PC-9 (cell line): Measurements from ENCODE around the gene CHTF18. TPM values are rescaled to one million over a fixed set of nuclear protein-coding genes. Genes with fewer than 3 reads are reported as not detected.
A peak's percentile ranks its signal among the peaks of the same experiment; 100 is the strongest.

ENCODE experiments used
- BruUV-seq: library from RNA; stranded (reverse); fragments of 400-500 nt; replicated peaks from 2 replicates; lab custom pipeline; 2021; lab: Mats Ljungman, UMichigan
- CTCF ChIA-PET: fragments of 300-600 bp; sonication (Branson Sonifier 250); formaldehyde crosslinking; loops from one replicate; lab custom pipeline; 2022; ENCODE audit warnings: antibody characterized with exemption; lab: Charles Lee
- POLR2A ChIA-PET: fragments of 300-600 bp; sonication (Branson Sonifier 250); formaldehyde crosslinking; loops from one replicate; lab custom pipeline; 2022; ENCODE audit warnings: antibody characterized with exemption; ENCODE audit not compliant: unreplicated experiment; lab: Charles Lee
- DNase-seq, 2 experiments: peaks; one replicate each; pipeline versions ENCODE4 v3.0.0 to v3.0.0-alpha.2; 2015 to 2022; ENCODE audit warnings: mixed read lengths in 1 of 2
- H2AFZ ChIP-seq: fragments of 200-600 bp; sonication (generic); 2 replicates; pipeline ENCODE4 v1.8.1; 2017; ENCODE audit warnings: antibody characterized with exemption
- H3F3A ChIP-seq: fragments of 200-600 bp; sonication (generic); 2 replicates; pipeline ENCODE4 v1.8.1; 2017; ENCODE audit warnings: antibody characterized with exemption, mild to moderate bottlenecking, low read depth; ENCODE audit not compliant: insufficient read depth
- H3K27ac ChIP-seq: fragments of 200-600 bp; sonication (generic); 2 replicates; pipeline ENCODE4 v1.6.1; 2016; ENCODE audit warnings: mixed run types
- H3K27me3 ChIP-seq: fragments of 200-600 bp; sonication (generic); 2 replicates; pipeline ENCODE4 v1.6.1; 2016; ENCODE audit warnings: low read depth, mixed run types; ENCODE audit not compliant: insufficient read depth
- H3K36me3 ChIP-seq: fragments of 200-600 bp; sonication (generic); 2 replicates; pipeline ENCODE4 v1.6.1; 2016; ENCODE audit warnings: low read depth, mixed run types
- H3K4me1 ChIP-seq: fragments of 200-600 bp; sonication (generic); replicated peaks from 2 replicates; pipeline ENCODE4 v1.6.1; 2016; ENCODE audit warnings: mixed run types; ENCODE audit not compliant: insufficient read depth
- H3K4me2 ChIP-seq: fragments of 200-600 bp; sonication (generic); 2 replicates; pipeline ENCODE4 v1.6.1; 2017; ENCODE audit warnings: mixed run types
- H3K4me3 ChIP-seq: fragments of 200-600 bp; sonication (generic); 2 replicates; pipeline ENCODE4 v1.6.1; 2016; ENCODE audit warnings: mixed run types
- H3K79me2 ChIP-seq: fragments of 200-600 bp; sonication (generic); 2 replicates; pipeline ENCODE4 v1.6.1; 2017; ENCODE audit warnings: low read depth, mixed run types
- H3K9me2 ChIP-seq: fragments of 200-600 bp; sonication (generic); 2 replicates; pipeline ENCODE4 v1.8.1; 2017; ENCODE audit warnings: mild to moderate bottlenecking; ENCODE audit not compliant: insufficient read depth
- H3K9me3 ChIP-seq: fragments of 200-600 bp; sonication (generic); 2 replicates; pipeline ENCODE4 v1.8.1; 2016; ENCODE audit warnings: low read depth; ENCODE audit not compliant: insufficient read depth
- H4K20me1 ChIP-seq: fragments of 200-600 bp; sonication (generic); 2 replicates; pipeline ENCODE4 v1.8.1; 2017; ENCODE audit not compliant: insufficient read depth
- CTCF ChIP-seq: fragments of 200-600 bp; sonication (generic); conservative IDR thresholded peaks from 2 replicates; pipeline ENCODE4 v1.6.1; 2017; ENCODE audit warnings: mixed run types, antibody characterized with exemption, mild to moderate bottlenecking, moderate library complexity
- EZH2 ChIP-seq: fragments of 200-600 bp; sonication (generic); IDR thresholded peaks from 2 replicates; pipeline ENCODE4 v1.8.0; 2017; ENCODE audit warnings: antibody characterized with exemption, low read depth
- intact Hi-C: fragments of 100-400 bp; cut with micrococcal nuclease; formaldehyde crosslinking; loops from one replicate; pipeline ENCODE4 v1.10.0; 2022; ENCODE audit not compliant: unreplicated experiment
- total RNA-seq: library from RNA; stranded (reverse); gene quantifications from 2 replicates; pipeline ENCODE4 v1.2.3, GENCODE V29; 2021

Gene CHTF18
- total RNA-seq, 1 experiment from 2014 or later, result 67.7 TPM

GRCh38 chr16:747978-748746, 40.3 kb upstream of the CHTF18 start:
- TF ChIP-seq CTCF, result no peak
- no peak for TF ChIP-seq EZH2
- H3K4me3 ChIP-seq, result no peak overlapping the region
- CTCF ChIA-PET, result no interaction called here

GRCh38 chr16:749010-749409, 39.4 kb upstream of the CHTF18 start:
- no peaks in the 10 kb centered on the region for H3K36me3 ChIP-seq
- no peaks in the 10 kb centered on the region for H3K27me3 ChIP-seq
- TF ChIP-seq EZH2, result no peak
- TF ChIP-seq CTCF, result no peak
- no peaks in the 10 kb centered on the region for H3K9me3 ChIP-seq
- no peak overlapping the region for H2AFZ ChIP-seq
- H3K4me2 ChIP-seq, result no peak overlapping the region
- H3K4me1 ChIP-seq, result no peaks in the 10 kb centered on the region
- no TSS peak for BruUV-seq
- H3K9me2 ChIP-seq, result no peaks in the 10 kb centered on the region
- CTCF ChIA-PET, result interaction anchor here (0.6 kb wide), 1 partner anchor 710 kb away, joined by 5 read pairs; no protein-coding TSS in a partner anchor
- H3F3A ChIP-seq, result 0 out of 2 replicates have a peak, but pooled peaks cover 4% of the 10 kb centered on the region
- H3K79me2 ChIP-seq, result no peaks in the 10 kb centered on the region
- POLR2A ChIA-PET, result interaction anchor here (0.7 to 0.8 kb wide), 3 partner anchors 10 to 37 kb away, joined by 9 to 24 read pairs (median 23); partner anchors contain the start of gene MSLN
- peak in 1 of 2 experiments; percentile 50 for DNase-seq
- no peak overlapping the region for H3K4me3 ChIP-seq
- H4K20me1 ChIP-seq, result no peaks in the 10 kb centered on the region; the same call in 1 of the 2 replicates
- intact Hi-C loops, result no loop called here
- H3K27ac ChIP-seq, result no peak overlapping the region

More at GRCh38 chr16:747978-748746, 40.3 kb upstream of the CHTF18 start:
- no peaks in the 10 kb centered on the region for H3K27me3 ChIP-seq
- DNase-seq, result no peak
- no peak overlapping the region for H3K27ac ChIP-seq
- no peaks in the 10 kb centered on the region for H4K20me1 ChIP-seq
- H3F3A ChIP-seq, result 0 out of 2 replicates have a peak, but pooled peaks cover 4% of the 10 kb centered on the region
- POLR2A ChIA-PET, result no interaction called here
- intact Hi-C loops, result no loop called here
- no peaks in the 10 kb centered on the region for H3K9me3 ChIP-seq
- H2AFZ ChIP-seq, result no peak overlapping the region
- BruUV-seq, result no TSS peak
- no peaks in the 10 kb centered on the region for H3K4me1 ChIP-seq
- H3K9me2 ChIP-seq, result no peaks in the 10 kb centered on the region
- no peaks in the 10 kb centered on the region for H3K36me3 ChIP-seq
- no peaks in the 10 kb centered on the region for H3K79me2 ChIP-seq
- H3K4me2 ChIP-seq, result no peak overlapping the region

- no TSS peak for BruUV-seq
These were observed 37.9 kb upstream of the CHTF18 start for GRCh38 chr16:750485-750884.

More at GRCh38 chr16:750485-750884, 37.9 kb upstream of the CHTF18 start:
- H3K27me3 ChIP-seq, result no peaks in the 10 kb centered on the region
- DNase-seq, result no peak
- H3K4me3 ChIP-seq, result no peak overlapping the region
- no peaks in the 10 kb centered on the region for H3K79me2 ChIP-seq
- H3K36me3 ChIP-seq, result no peaks in the 10 kb centered on the region
- ChIA-PET POLR2A (no interaction called here), CTCF (no interaction called here)
- no peaks in the 10 kb centered on the region; the same call in 1 of the 2 replicates for H4K20me1 ChIP-seq
- TF ChIP-seq CTCF (no peak), EZH2 (no peak)
- H3K4me1 ChIP-seq, result no peaks in the 10 kb centered on the region
- intact Hi-C loops, result no loop called here
- no peak overlapping the region for H3K27ac ChIP-seq
- no peak overlapping the region for H2AFZ ChIP-seq
- 0 out of 2 replicates have a peak, but pooled peaks cover 4% of the 10 kb centered on the region for H3F3A ChIP-seq
- no peak overlapping the region for H3K4me2 ChIP-seq
- H3K9me2 ChIP-seq, result no peaks in the 10 kb centered on the region
- H3K9me3 ChIP-seq, result no peaks in the 10 kb centered on the region
